H1 (cell line): Measurements from ENCODE around the gene NRL. TPM values are rescaled to one million over a fixed set of nuclear protein-coding genes. Genes with fewer than 3 reads are reported as not detected.

Experiments used
- CTCF ChIA-PET: fragments of 300-600 bp; sonication (Branson Sonifier 250); formaldehyde crosslinking; loops from one replicate; lab custom pipeline; 2021; ENCODE audit not compliant: partially characterized antibody; lab: Charles Lee
- POLR2A ChIA-PET: fragments of 300-600 bp; sonication (Branson Sonifier 250); formaldehyde crosslinking; loops from one replicate; lab custom pipeline; 2021; ENCODE audit warnings: inconsistent platforms; ENCODE audit not compliant: partially characterized antibody; lab: Charles Lee
- DNase-seq, 2 experiments: peaks; one replicate each; pipeline versions ENCODE4 v3.0.0 to v3.0.0-alpha.2; 2010 to 2022; ENCODE audit warnings: low spot score in 2 of 2, low read depth in 1 of 2, mixed read lengths in 1 of 2
- FAIRE-seq: peaks from 2 replicates; lab custom pipeline; 2011; peaks lifted over from hg19 to GRCh38; lab: Jason Lieb, UNC
- H2AFZ ChIP-seq: 2 replicates; pipeline ENCODE4 v1.8.1; 2012; ENCODE audit warnings: low read length, inconsistent platforms
- H2AK5ac ChIP-seq: 2 replicates; pipeline ENCODE4 v1.6.1; 2013; ENCODE audit warnings: low read depth, low read length
- H2BK120ac ChIP-seq: replicated peaks from 2 replicates; pipeline ENCODE3; 2013; ENCODE audit warnings: low read depth, low read length, inconsistent platforms
- H2BK12ac ChIP-seq: 2 replicates; pipeline ENCODE4 v1.6.1; 2013; ENCODE audit warnings: low read depth, low read length
- H2BK15ac ChIP-seq: 2 replicates; pipeline ENCODE4 v1.6.1; 2013; ENCODE audit warnings: low read length
- H2BK20ac ChIP-seq: 2 replicates; pipeline ENCODE4 v1.6.1; 2013; ENCODE audit warnings: low read length
- H2BK5ac ChIP-seq: 2 replicates; pipeline ENCODE4 v1.6.1; 2013; ENCODE audit warnings: low read depth, low read length
- H3K14ac ChIP-seq: 2 replicates; pipeline ENCODE4 v1.6.1; 2013; ENCODE audit warnings: inconsistent platforms; ENCODE audit not compliant: insufficient read length
- H3K18ac ChIP-seq: 2 replicates; pipeline ENCODE4 v1.6.1; 2013; ENCODE audit warnings: low read length; ENCODE audit errors: extremely low read depth
- H3K23ac ChIP-seq: 2 replicates; pipeline ENCODE4 v1.6.1; 2013; ENCODE audit warnings: inconsistent platforms; ENCODE audit not compliant: insufficient read length
- H3K23me2 ChIP-seq: 2 replicates; pipeline ENCODE4 v1.6.1; 2013; ENCODE audit warnings: low read depth, low read length
- H3K27ac ChIP-seq: 2 replicates; pipeline ENCODE4 v1.6.1; 2011; ENCODE audit warnings: low read depth, low read length, inconsistent platforms
- H3K27me3 ChIP-seq, 4 experiments: replicated peaks in 1 of 4; 1 replicate in 1 of 4; 2 replicates in 3 of 4; pipeline versions ENCODE4 v1.6.1 to v1.8.1; 2011 to 2013; ENCODE audit warnings: low read length in 3 of 4, mild to moderate bottlenecking in 3 of 4, inconsistent platforms in 2 of 4, mixed read lengths in 2 of 4, moderate library complexity in 1 of 4; ENCODE audit not compliant: control insufficient read depth in 3 of 4, insufficient read depth in 3 of 4; ENCODE audit errors: extremely low read depth in 1 of 4
- H3K36me3 ChIP-seq, 4 experiments: 2 replicates each; pipeline versions ENCODE4 v1.6.1 to v1.8.1; 2011 to 2013; ENCODE audit warnings: mild to moderate bottlenecking in 4 of 4, low read length in 3 of 4, moderate library complexity in 2 of 4, control low read depth in 1 of 4, inconsistent platforms in 1 of 4; ENCODE audit not compliant: insufficient read depth in 4 of 4, control insufficient read depth in 2 of 4
- H3K4ac ChIP-seq: replicated peaks from 2 replicates; pipeline ENCODE3; 2013; ENCODE audit warnings: low read length, low read depth, mixed read lengths, inconsistent platforms; ENCODE audit not compliant: insufficient read length
- H3K4me1 ChIP-seq, 4 experiments: replicated peaks in 1 of 4; 1 replicate in 1 of 4; 2 replicates in 3 of 4; pipeline versions ENCODE4 v1.6.1 to v1.8.1; 2011 to 2013; ENCODE audit warnings: low read length in 3 of 4, inconsistent platforms in 2 of 4, mixed read lengths in 1 of 4; ENCODE audit not compliant: insufficient read depth in 4 of 4, control insufficient read depth in 3 of 4
- H3K4me2 ChIP-seq, 2 experiments: 2 replicates each; pipeline versions ENCODE4 v1.6.1 to v1.8.1; 2011 to 2013; ENCODE audit warnings: low read depth in 2 of 2, low read length in 2 of 2, control low read depth in 1 of 2, inconsistent platforms in 1 of 2, mild to moderate bottlenecking in 1 of 2; ENCODE audit not compliant: insufficient read depth in 1 of 2
- H3K4me3 ChIP-seq, 4 experiments: fragments of 200-600, 300-600 bp in 1 of 4; sonication (generic), shearing (Covaris generic), sonication (Bioruptor Twin) in 1 of 4; 2 replicates each; pipeline versions ENCODE4 v1.5.1 to v1.8.1; 2011 to 2016; ENCODE audit warnings: low read length in 4 of 4, low read depth in 3 of 4, control low read depth in 2 of 4, inconsistent platforms in 2 of 4, mild to moderate bottlenecking in 2 of 4, mixed read lengths in 1 of 4, moderate library complexity in 1 of 4; ENCODE audit not compliant: insufficient read depth in 2 of 4; ENCODE audit errors: extremely low read depth in 1 of 4
- H3K56ac ChIP-seq: replicated peaks from 2 replicates; pipeline ENCODE3; 2013; ENCODE audit warnings: low read depth, mild to moderate bottlenecking, mixed read lengths, low read length, inconsistent platforms; ENCODE audit not compliant: insufficient read length
- H3K79me1 ChIP-seq: 2 replicates; pipeline ENCODE4 v1.6.1; 2013; ENCODE audit warnings: low read depth, low read length, control low read depth
- H3K79me2 ChIP-seq, 2 experiments: 2 replicates each; pipeline versions ENCODE4 v1.6.1 to v1.8.1; 2012 to 2013; ENCODE audit warnings: low read length in 2 of 2, mild to moderate bottlenecking in 2 of 2, inconsistent platforms in 1 of 2; ENCODE audit not compliant: insufficient read depth in 2 of 2, control insufficient read depth in 1 of 2
- H3K9ac ChIP-seq, 4 experiments: replicated peaks in 1 of 4; 1 replicate in 1 of 4; 2 replicates in 3 of 4; pipeline versions ENCODE4 v1.6.1 to v1.8.1; 2011 to 2013; ENCODE audit warnings: low read depth in 3 of 4, low read length in 3 of 4, control low read depth in 2 of 4, mild to moderate bottlenecking in 2 of 4, moderate library complexity in 2 of 4, inconsistent platforms in 1 of 4; ENCODE audit errors: extremely low read depth in 1 of 4
- H3K9me3 ChIP-seq, 2 experiments: 2 replicates each; pipeline versions ENCODE4 v1.6.1 to v1.8.1; 2012 to 2013; ENCODE audit warnings: mild to moderate bottlenecking in 2 of 2, moderate library complexity in 2 of 2, control low read depth in 1 of 2, inconsistent platforms in 1 of 2, low read depth in 1 of 2, low read length in 1 of 2, mixed read lengths in 1 of 2; ENCODE audit not compliant: insufficient read depth in 2 of 2
- H4K20me1 ChIP-seq, 2 experiments: replicated peaks in 1 of 2; 2 replicates each; pipeline versions ENCODE3 to v1.8.1; 2011 to 2013; ENCODE audit warnings: inconsistent platforms in 2 of 2, low read length in 2 of 2, mild to moderate bottlenecking in 1 of 2; ENCODE audit not compliant: insufficient read depth in 2 of 2, control insufficient read depth in 1 of 2
- H4K5ac ChIP-seq: 2 replicates; pipeline ENCODE4 v1.6.1; 2013; ENCODE audit warnings: low read length, low read depth, mixed read lengths, inconsistent platforms; ENCODE audit not compliant: insufficient read length
- H4K8ac ChIP-seq: 2 replicates; pipeline ENCODE4 v1.8.0; 2013; ENCODE audit warnings: mild to moderate bottlenecking, moderate library complexity, low read length, inconsistent platforms; ENCODE audit not compliant: insufficient read depth; ENCODE audit errors: extremely low read depth
- H4K91ac ChIP-seq: replicated peaks from 2 replicates; pipeline ENCODE3; 2013; ENCODE audit warnings: low read length, mixed read lengths, inconsistent platforms; ENCODE audit not compliant: insufficient read length
- WGBS, 2 experiments: shearing (Covaris generic) in 1 of 2; methylation state at CpG; one replicate each; pipeline versions ENCODE4 v1.1.6 to v1.1.7; 2013 to 2015; ENCODE audit warnings: low lambda C conversion rate in 2 of 2, mixed read lengths in 2 of 2, inconsistent platforms in 1 of 2, low coverage in 1 of 2, missing lambda C conversion rate in 1 of 2; ENCODE audit not compliant: insufficient replicate concordance in 2 of 2, insufficient coverage in 1 of 2, insufficient read length in 1 of 2; ENCODE audit errors: extremely low coverage in 1 of 2, missing lambda C conversion rate in 1 of 2; 5-methylcytosine and 5-hydroxymethylcytosine counted together
- polyA plus RNA-seq, 7 experiments: library from polyadenylated mRNA; depleted of rRNA in 3 of 7; stranded (reverse) in 5 of 7; unstranded in 2 of 7; fragments of >200 nt in 5 of 7; fragments of 200-250 nt in 2 of 7; gene quantifications; 1 replicate in 5 of 7; 2 replicates in 1 of 7; 4 replicates in 1 of 7; pipeline versions ENCODE4 v1.2.1 to v1.2.3, GENCODE V29; 2011 to 2013; ENCODE audit warnings: missing spikeins in 2 of 7, mixed read lengths in 2 of 7
- total RNA-seq: library from RNA; stranded (reverse); fragmentation: NEBNext Ultra II Directional; extraction: Animal tissue kit (Norgen Biotek cat#: 25700); gene quantifications from 2 replicates; pipeline ENCODE4 v1.2.1, GENCODE V29; 2021

NRL gene
- total and polyA plus RNA-seq, 2 of the 8 experiments (the other 6 are each of a cell fraction or from before 2014, with no cell fraction given): 1.1 to 2.2 TPM

GRCh38 chr14:24098927-24099813 is 15.6 kb downstream of the NRL start:
- Histone ChIP-seq H3K9ac (no peak overlapping the region), H3K4me2 (no peak overlapping the region), H3K36me3 (peaks cover 9 to 70% (median 43%) of the 10 kb centered on the region in 4 experiments; a peak in 7 of 8 replicates), H3K23me2 (peaks cover 8% of the 10 kb centered on the region), H4K5ac (no peak overlapping the region), H3K79me2 (peaks cover 0 to 21% of the 10 kb centered on the region in 2 experiments; a peak in 2 of 4 replicates), H3K27me3 (no peaks in the 10 kb centered on the region), H3K9me3 (peaks cover 0 to 3% of the 10 kb centered on the region in 2 experiments; a peak in 3 of 4 replicates), H4K91ac (no peak overlapping the region), H4K20me1 (peaks cover 7 to 11% of the 10 kb centered on the region in 2 experiments), H4K8ac (no peak overlapping the region; the same call in 1 of the 2 replicates), H2AK5ac (no peak overlapping the region), H2BK5ac (no peak overlapping the region), H3K4me1 (peaks cover 0 to 9% (median 6%) of the 10 kb centered on the region in 4 experiments; a peak in 6 of 7 replicates), H2BK12ac (no peak overlapping the region), H2BK15ac (no peak overlapping the region), H3K18ac (no peak overlapping the region), H3K14ac (no peak overlapping the region), H3K79me1 (peaks cover 5% of the 10 kb centered on the region), H2BK120ac (no peak overlapping the region), H2BK20ac (no peak overlapping the region), H3K27ac (no peak overlapping the region), H3K4me3 (no peak overlapping the region), H3K4ac (no peak overlapping the region), H3K23ac (no peak overlapping the region), H2AFZ (no peak overlapping the region), H3K56ac (no peak overlapping the region)
- no peak for DNase-seq
- CTCF ChIA-PET: interaction anchor here (0.9 to 12.8 kb wide), 3 partner anchors 7 to 41 kb away, joined by 3 to 160 read pairs (median 3); no protein-coding TSS in a partner anchor
- 96% methylated on average over 16 of the region's 17 CpGs; no CpG with 5 or more reads in 1 of the 2 experiments for WGBS, 2 experiments
- POLR2A ChIA-PET: interaction anchor here (0.8 to 23.9 kb wide), 9 partner anchors 6 to 44 kb away, joined by 3 to 626 read pairs (median 5); partner anchors contain the start of genes CPNE6, DCAF11, EMC9 and NRL
- FAIRE-seq: no peak
